ENCODE measurements around the gene PRKG1.
"Not testable (repeated sequence)": the region's sequence is repeated elsewhere in the genome, so short reads cannot be mapped to it uniquely, and the experiment has no call there.

PRKG1 gene

DNA sequence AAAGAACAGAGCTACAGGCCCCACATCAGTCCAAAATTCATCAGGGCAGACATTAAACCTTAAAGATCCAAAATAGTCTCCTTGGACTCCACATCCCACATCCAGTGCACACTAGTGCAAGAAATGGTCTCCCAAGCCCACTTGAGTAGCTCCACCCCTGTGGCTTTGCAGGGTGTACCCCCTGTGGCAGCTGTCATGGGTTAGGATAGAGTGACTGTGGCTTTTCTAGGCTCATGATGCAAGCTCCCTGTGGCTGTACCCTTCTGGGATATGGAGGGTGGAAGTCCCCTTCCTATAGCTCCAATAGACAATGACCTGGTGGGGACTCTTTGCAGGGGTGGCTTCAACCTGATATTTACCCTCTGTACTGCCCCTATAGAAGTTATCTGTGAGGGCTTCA is 1111.0 kb downstream of the PRKG1 start:
- DNase-seq = no peak

DNA sequence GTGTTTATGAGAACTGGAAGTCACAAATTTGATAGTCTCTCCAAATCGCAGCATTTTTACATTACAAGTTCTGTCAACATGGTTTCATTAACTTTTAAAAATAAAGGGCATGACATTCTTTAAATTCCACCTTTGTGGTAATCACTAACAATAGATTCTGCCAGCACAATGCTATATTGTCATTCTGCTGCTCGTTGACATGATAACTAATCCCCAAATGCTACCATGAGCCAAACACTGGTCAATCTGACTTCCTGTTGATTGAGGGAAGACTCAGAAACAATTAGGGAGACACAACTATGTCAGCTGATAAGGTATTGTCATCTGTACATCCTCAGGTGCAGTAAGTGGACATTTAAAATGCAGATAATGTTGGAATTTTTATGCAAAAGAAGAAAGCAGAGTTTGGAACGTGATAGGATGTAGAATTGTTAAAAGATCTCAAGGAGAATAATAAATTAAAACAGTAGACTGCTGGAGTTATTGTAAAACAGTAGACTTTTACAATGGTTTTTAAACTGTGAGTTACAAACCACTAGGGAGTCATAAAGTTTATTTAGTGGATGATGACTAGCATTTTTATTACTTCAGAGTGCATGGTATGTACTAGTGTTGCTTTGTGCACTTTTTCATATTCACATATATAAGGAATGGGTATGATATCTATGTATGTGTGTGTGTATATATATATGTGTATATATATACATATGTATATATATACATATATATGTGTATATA is 1113.4 kb downstream of the PRKG1 start:
- no peak for DNase-seq

DNA sequence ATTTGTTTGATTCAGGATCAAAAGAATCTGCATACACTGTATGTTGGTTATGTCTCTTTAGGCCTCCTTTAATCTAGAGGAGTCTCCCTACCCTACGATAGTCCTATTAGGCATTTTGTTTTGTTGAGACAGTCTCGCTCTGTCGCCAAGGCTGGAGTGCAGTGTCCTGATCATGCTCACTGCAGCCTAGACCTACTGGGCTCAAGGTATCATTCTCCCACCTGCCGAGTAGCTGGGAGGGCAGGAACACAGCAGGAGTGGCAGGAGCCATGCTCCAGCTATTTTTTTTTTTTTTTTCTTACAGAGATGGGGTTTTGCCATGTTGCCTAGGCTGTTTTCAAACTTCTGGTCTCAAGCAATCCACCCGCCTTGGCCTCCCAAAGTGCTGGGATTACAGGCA is 1116.8 kb downstream of the PRKG1 start:
- DNase-seq = no peak

DNA sequence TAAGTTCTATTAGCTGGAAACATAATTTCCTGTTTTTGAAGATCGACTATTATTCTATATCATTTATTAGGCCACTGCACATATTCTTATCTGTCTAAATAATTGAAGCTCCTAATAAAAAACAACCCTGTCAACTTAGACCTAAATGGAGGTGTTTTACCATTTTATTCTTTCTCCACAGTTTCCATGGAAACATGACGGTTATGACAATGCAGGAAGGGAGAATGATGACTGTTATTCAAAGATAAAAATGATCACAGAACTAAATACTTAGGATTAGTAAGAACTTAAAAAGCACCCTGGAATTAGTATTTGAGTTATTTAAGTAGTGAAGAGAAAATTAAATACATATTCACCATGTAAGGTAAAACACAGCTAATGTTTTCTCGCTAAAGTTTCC is 1119.9 kb downstream of the PRKG1 start:
- no peak for DNase-seq

DNA sequence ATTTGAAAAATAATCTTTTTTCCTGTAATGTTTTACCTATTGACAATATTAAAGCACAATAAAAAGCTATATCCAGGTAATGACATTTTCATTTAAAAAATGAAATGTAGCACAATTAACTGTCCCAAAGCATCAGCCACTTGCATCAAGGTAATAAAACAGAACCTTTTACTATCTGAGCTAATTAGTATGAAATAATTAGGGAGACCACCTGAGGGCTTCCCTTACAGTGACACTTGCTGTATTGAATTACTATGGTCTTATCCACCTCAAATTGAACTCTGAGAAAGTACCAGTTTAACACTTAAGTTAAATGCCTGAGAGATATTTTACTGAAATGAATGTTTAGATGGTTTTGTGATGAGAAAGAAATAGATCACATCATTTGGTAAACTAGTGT is 1120.4 kb downstream of the PRKG1 start:
- no peak for DNase-seq

DNA sequence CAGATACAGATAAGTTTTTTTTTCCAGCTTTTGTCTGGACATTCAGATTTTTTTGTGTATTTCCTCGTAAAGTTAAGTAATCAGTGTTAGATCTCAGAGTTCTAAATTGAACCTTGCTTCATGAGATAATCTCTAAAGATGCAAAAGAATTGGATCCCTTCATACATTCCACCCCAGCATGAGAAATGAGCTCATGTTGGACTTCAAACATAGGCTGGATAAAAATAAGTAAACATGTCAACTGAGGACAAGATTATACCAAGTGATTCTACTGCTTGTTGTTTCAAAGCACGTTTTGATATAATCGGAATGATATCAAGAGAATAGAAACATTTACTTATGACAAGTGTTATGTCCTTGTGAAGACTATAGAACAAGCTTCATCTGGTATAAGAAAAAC is 1122.8 kb downstream of the PRKG1 start:
- DNase-seq = no peak

DNA sequence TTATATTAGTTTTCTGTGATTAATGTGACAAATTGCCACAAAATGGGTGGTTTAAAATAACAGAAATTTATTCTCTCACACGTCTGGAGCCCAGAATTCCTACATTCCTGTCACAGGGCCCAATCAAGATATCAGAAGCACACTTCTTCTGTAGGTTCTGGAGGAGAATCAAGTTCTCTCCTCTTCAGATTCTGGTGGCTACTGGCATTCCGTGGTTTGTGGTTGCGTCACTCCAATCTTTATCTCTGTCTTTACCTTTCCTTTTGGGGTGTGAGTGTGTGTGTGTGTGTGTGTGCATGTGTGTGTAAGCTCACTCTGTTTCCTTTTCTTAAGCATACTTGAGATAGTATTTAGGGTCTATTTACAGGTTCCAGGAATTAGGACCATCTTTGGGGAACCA is 1124.3 kb downstream of the PRKG1 start:
- DNase-seq = no peak

DNA sequence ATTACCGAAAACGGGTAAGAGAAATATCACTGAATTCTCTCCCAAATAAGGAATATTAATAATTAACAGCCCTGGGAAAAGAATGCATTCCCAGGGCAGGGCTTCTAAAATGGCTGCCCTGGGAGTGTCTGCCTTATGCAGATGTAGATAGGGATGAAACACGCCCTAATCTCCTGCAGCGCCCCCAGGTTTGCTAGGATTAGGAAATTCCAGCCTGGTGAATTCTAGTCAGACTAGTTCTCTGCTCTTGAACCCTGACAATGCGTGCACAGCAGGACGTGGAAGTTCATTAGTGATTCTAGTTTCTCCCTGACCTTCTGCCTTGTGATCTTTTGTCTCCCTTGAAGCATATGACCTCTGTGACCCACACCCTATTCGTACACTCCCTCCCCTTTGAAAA is 1130.6 kb downstream of the PRKG1 start:
- DNase-seq = not testable (repeated sequence)

DNA sequence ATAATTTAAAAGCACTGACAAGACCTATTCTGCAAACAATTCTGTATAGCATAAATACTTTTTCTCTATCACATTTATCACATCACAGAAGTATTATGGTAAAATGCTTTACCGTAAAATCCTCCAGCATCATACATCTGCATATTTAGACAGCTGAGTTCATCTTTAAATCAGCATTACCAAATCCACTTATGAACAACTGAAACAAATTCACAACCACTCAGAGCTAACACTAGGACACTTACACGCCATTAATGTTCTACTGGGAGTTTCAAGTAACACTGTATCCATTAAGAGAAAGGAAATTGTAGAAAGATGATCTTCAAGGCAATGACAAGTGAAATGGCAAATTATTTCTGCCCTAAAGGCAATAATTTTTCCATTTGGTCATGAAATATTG is 1134.1 kb downstream of the PRKG1 start:
- DNase-seq = no peak

DNA sequence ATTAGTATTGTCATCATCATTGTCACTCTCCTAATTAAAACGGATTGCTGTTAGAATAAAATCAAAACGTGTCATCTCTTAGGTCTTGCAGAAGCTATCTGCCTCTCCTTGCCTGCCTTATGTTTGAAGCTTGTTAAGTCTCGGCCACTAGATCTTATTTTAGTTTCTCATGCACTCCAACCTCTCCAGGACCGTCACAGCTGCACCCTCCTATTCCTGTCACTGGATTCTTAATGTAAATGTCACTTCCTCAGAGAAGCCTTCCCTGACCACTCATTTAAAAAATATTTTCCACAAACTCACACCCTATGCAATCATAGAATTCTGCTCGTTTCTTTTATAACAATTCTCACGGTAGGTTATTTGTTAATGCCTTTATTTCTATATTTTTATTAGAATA is 1135.9 kb downstream of the PRKG1 start:
- DNase-seq = no peak

DNA sequence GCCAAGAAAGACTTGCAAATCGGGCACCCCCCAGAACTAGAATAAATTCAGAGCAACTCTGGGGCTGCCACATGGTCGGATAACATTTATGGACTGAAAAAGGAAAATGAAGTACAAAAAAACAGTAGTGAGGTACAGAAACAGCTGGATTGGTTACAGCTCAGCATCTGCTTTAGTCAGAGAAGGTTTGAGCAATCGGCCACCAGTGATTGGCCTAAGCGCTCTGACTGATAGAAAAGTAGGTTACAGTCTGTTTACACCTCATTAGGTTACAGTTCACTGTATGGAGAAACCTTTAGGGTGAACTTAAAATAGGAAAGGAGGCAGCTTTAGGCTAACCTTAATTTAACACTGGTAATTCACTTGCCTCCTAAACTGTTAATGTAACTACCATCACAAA is 1137.8 kb downstream of the PRKG1 start:
- DNase-seq = no peak

DNA sequence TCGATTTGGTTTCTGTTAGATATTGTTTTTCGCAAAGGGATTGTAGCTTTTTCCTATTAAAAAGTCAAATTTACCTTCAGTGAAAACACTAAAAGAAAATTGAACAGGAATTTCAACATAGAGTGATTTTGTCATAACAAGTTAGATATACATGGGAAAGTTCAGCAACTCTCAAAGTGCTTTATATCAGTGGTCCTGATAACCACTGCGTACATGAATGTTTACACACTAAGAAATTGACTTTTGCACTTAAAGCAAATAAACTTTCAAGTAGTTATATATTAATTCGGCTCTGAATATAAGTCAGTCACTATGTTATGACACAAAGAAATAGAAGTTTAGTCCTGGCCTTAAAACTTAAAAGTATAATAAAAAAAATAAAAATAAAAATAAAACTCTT is 1138.5 kb downstream of the PRKG1 start:
- no peak for DNase-seq

DNA sequence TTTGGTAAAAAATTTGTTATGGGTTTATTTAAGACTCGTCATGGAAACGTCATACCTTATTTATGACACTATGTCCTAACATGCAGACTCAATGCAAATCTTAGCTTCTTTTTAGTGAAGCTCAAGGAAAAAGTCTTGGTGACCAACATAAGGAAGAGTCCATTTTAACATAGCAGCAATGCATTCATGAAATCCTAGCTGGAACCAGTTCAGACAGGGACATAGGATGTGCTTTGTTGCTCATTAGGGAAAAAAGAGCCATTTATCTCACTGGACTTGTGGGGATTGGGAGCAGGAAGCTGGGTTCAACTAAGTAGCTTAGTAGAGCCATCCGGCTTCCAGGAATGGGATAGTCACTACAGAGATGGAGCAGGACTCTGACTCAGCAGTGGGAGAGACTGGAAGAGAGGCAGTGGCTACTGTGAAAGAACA is 1139.0 kb downstream of the PRKG1 start:
- DNase-seq = no peak

DNA sequence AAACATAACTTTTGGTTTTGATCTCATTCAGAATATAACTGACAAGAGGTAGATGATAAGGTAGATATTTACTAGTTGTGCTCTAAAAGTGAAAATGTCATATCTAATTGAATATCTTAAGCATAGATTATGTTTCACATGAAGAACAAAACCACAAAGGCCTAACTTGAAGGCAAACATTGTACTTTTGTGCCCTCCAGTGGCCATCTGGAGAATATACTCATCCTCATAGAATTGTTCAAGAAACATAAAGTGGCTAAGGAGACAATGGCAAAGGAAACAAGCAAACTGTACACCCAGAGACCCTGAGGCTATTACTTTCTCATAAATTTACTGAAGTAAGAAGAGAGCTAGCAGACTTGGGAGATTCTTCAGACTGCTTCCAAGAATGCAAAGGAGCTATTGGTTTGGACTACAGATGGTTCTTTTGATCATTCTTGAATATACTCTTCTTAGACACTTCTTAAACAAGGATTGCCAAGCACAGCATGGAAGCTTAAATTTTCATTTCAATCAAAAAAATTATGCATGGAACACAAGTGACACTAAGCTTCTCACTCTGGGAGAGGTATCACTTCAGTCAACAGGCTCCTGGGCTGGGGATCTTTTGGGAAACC is 1141.6 kb downstream of the PRKG1 start:
- DNase-seq = no peak

DNA sequence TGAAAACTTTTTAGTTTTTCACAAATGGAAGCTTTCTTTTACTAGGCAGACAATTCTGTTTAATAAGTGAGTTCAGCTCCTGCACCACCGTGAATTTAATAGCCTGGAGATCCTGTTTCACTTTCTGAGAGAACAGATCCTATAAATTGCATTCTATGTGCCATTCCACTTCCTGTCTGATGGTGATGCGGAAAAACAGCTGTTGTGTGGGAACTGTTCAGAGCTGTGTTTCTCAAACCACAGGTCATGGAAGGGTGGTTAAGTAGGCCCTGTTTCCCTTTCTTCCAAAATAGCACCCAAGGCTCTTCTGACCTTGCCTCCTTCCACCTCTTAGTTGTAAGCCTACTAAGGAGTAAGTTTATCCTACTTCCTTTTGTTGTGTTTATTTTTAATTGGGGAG is 1142.6 kb downstream of the PRKG1 start:
- no peak for DNase-seq

DNA sequence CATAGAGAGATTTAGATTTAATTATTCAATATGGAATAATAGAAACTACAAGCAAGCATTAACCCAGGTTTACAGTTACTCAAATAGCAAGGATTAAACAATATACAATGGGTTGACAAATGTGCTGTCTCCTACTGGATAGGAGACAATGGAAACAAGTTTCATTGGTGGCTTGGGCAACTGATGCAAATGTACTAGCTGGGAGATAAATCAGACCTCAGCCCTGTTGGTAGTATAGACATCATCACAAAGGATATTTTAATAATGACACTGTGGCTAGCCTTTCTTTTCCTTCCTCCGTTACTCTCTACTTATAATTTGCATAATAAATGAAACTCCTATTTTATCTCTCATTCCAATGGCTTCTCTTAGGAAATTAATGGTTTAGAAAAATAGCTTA is 1143.2 kb downstream of the PRKG1 start:
- no peak for DNase-seq

DNA sequence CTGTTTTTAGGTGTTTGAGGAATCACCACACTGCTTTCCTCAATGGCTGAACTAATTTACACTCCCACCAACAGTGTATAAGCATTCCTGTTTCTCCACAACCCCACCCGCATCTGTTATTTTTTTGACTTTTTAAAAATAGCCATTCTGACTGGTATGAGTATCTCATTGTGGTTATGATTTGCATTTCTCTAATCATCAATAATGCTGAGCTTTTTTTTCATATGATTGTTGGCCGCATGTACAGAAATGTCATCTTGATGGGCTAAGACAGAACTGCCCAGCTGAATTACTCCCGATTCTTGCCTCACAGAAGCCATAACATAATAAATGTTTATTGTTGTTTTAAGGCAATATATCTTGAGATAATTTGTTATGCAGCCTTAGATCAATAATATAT is 1146.7 kb downstream of the PRKG1 start:
- DNase-seq = no peak

DNA sequence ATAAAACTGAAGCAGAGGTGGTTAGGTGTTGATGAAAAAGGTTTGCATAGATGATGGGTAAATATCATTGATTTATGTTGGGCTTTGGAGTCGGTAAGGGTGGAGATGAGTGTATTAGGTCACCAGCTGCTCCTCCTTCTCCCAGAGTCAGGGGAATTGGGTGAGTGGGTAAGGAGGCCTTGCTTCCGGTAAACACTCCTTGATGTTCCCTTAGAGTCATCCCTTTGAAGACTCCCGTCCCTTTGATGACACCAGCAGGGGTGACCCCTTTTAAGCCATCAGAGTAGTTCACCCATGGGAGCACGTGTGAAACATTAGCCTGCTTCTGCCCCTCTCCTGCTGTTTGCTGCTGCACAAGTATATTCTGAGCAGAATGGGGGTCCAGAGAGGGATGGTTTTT is 1147.6 kb downstream of the PRKG1 start:
- no peak for DNase-seq

DNA sequence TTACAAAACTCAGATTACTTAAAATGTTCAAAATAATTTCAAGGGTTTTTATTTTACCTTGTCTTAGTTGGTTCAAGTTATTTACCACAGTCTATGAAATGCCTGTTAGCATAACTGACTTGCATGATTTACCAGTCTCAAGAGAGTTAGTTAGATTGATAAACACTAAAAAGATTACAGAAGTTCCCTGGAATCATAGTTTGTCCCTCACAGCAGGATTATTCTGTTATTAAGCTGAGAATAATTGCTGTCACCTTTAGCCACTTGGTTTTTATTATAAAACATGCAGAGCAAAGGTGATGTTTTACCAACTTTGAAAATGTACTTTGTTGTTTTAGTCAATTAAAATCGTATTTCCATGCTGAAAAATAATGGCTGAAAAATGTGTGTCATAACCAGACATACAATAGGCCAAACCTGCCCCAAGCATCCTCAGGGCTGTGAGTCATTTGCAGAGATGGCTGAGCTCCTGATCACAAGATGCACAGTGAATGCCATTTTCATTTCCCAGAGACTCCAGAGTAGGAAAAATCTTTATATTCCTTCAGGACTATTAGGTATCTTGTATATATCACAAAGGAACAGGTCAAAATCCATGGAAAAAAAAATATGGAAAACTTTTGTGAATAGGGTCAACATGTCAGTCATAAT is 1152.0 kb downstream of the PRKG1 start:
- no peak for DNase-seq

DNA sequence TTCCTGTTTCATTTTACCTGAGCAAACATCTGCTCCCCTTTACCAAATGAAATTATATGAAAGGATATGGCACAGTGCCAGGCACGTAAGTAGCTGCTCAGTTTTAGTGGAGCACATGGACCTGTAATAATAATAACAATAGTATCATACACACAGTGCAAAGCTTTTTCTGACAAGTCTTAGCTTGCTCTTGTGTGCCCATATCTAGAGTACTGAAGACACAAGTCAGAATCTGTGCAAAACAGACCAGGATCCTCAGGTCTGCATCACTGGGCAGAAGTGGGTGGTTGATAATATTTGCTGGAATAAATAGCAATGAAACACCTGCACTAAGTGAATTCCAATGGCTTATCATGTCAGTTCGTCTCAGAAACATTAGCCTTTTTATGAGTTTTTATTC is 1154.3 kb downstream of the PRKG1 start:
- no peak for DNase-seq

DNA sequence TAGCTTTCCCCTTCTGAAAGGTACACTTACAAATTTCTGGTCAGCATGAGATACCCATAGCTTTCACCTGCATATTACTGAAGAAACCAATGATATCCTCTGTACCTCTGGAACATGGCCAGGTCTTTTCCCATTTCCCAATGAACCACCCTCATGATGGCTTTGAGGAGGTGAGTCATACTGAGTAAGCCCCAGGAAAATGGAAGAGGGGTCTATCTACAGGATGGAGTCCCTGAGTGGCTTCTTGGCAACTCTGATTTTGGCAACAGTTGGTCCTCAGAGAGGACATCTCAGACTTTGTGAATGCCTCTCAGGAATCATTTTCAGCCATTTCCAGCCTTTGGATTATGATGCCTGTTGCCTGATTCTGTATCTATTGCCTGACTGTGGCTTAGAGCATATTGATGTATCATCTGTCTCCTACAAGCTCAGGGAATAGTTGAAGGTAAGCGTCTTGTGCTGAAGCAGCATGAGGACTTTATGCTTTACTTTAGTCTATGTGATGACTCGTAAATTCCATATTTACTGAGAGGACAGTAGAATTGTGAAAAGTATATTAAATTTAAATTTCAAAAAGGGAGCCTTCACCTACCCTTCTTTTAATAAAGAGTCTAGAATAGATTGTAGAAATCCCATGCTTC is 1155.1 kb downstream of the PRKG1 start:
- no peak for DNase-seq

DNA sequence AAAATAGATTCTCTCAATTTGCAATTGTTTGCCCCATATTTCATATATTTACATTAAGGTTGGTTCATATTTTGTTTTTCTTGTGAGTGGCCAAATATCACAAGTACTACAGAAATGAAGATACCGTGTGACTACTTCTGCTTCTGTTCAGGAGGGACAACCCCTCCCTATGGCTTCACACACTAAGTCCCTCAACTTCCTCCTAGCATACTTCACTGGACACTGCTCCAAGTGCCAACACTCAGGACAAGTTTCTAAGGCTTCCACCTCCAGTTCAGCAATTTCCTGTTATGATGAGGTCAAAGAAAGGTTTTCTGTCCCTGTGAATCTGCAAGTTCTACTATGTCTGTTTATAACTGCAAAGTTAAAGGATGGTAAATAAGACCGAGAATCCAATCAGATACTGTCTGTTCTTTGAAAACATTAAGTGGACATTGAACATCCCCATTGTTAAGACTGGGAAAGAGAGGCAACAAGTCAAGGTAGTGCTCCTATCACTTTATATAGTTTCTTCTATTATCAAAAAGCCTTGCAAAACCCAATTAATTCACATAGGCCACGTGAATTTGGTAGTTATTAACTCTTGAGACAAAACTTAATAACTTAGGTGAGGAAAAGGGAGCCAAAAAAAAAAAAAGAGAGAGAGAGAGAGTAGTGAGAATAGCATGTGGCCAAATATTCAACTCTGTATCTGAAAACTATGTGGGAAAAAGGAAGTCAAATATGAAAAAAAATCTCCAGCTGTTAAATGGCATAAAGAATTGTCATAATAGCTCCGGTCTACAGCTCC is 1158.5 kb downstream of the PRKG1 start:
- no peak for DNase-seq

Data from effector CD4-positive, alpha-beta T cell (primary cell).